OCI-LY1 (cell line): ENCODE measurements around the gene ADAM22.

Experiments used
- H2AFZ ChIP-seq: fragments of 200-600 bp; sonication (generic), shearing (Covaris generic); 2 replicates; pipeline ENCODE4 v1.6.0; 2014; ENCODE audit warnings: antibody characterized with exemption, mild to moderate bottlenecking, low read length
- H3F3A ChIP-seq: fragments of 200-600 bp; sonication (generic), shearing (Covaris generic); 2 replicates; pipeline ENCODE4 v1.6.0; 2014; ENCODE audit warnings: mild to moderate bottlenecking, antibody characterized with exemption, low read length, moderate library complexity; ENCODE audit not compliant: insufficient read depth
- H3K27ac ChIP-seq: fragments of 200-600 bp; sonication (generic); 2 replicates; pipeline ENCODE4 v1.5.1; 2014; ENCODE audit warnings: low read length, mixed run types, mild to moderate bottlenecking, low read depth; ENCODE audit not compliant: poor library complexity, severe bottlenecking
- H3K27me3 ChIP-seq: fragments of 200-600 bp; sonication (generic); 2 replicates; pipeline ENCODE4 v1.6.0; 2014; ENCODE audit warnings: antibody characterized with exemption, mild to moderate bottlenecking, low read length, moderate library complexity; ENCODE audit not compliant: insufficient read depth
- H3K36me3 ChIP-seq: fragments of 200-600 bp; sonication (generic); 2 replicates; pipeline ENCODE4 v1.6.1; 2014; ENCODE audit warnings: mild to moderate bottlenecking, antibody characterized with exemption, low read length, moderate library complexity, mixed read lengths; ENCODE audit not compliant: insufficient read depth
- H3K4me1 ChIP-seq: fragments of 200-600 bp; sonication (generic); 2 replicates; pipeline ENCODE4 v1.5.1; 2014; ENCODE audit warnings: mild to moderate bottlenecking, low read length, moderate library complexity; ENCODE audit not compliant: insufficient read depth, severe bottlenecking
- H3K4me2 ChIP-seq: fragments of 200-600 bp; sonication (generic), shearing (Covaris generic); 2 replicates; pipeline ENCODE4 v1.6.1; 2014; ENCODE audit warnings: low read length
- H3K4me3 ChIP-seq: fragments of 200-600 bp; sonication (generic); 2 replicates; pipeline ENCODE4 v1.5.1; 2014; ENCODE audit warnings: low read length, low read depth, mild to moderate bottlenecking, mixed read lengths; ENCODE audit not compliant: poor library complexity, severe bottlenecking
- H3K79me2 ChIP-seq: fragments of 200-600 bp; shearing (Covaris generic); 2 replicates; pipeline ENCODE4 v1.6.1; 2016; ENCODE audit warnings: mixed run types, low read length, mixed read lengths; ENCODE audit not compliant: insufficient read depth
- H3K9ac ChIP-seq: fragments of 200-600 bp; sonication (generic), shearing (Covaris generic); 2 replicates; pipeline ENCODE4 v1.6.1; 2014; ENCODE audit warnings: mild to moderate bottlenecking, low read length, mixed read lengths
- H3K9me2 ChIP-seq: fragments of 200-600 bp; sonication (generic), shearing (Covaris generic); 2 replicates; pipeline ENCODE4 v1.6.1; 2014; ENCODE audit warnings: low read depth, mild to moderate bottlenecking, low read length, mixed read lengths
- H3K9me3 ChIP-seq: fragments of 200-600 bp; shearing (Covaris generic); 2 replicates; pipeline ENCODE4 v1.6.1; 2014; ENCODE audit warnings: low read length, mixed read lengths
- H4K20me1 ChIP-seq: fragments of 200-600 bp; sonication (generic), shearing (Covaris generic); 2 replicates; pipeline ENCODE4 v1.6.0; 2016; ENCODE audit warnings: mild to moderate bottlenecking, low read length; ENCODE audit not compliant: insufficient read depth
- CTCF ChIP-seq: fragments of 200-600 bp; sonication (generic), shearing (Covaris generic); IDR thresholded peaks from 2 replicates; pipeline ENCODE4 v1.5.1; 2017; ENCODE audit warnings: mild to moderate bottlenecking, antibody characterized with exemption, low read length, moderate library complexity, mixed read lengths
- EZH2 ChIP-seq: fragments of 200-600 bp; sonication (generic), shearing (Covaris generic); IDR thresholded peaks from 2 replicates; pipeline ENCODE4 v1.8.0; 2017; ENCODE audit warnings: borderline replicate concordance, mixed run types, mild to moderate bottlenecking, antibody characterized with exemption, low read length, moderate library complexity, mixed read lengths

Gene ADAM22

DNA sequence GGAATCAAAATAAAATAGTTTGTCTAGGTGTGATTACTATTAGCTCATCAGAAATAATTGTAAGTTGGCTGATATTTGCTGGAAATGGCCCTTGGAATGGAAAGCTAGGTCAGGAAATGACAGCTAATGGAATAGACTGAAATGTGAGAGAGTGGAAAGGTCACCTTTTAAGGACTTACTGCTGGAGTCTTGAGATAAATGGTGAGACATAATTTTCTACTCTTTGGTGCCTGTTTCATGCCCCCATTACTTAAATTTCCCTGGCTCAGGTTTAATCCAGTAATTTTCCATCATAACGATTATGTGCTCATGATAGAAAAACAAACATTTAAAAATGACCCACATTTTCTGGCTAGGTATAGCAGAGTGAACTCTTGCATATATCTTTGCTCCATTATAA, 123.6 kb downstream of the ADAM22 start:
- H3K36me3 ChIP-seq: no peaks in the 10 kb centered on the region
- no peaks in the 10 kb centered on the region for H3F3A ChIP-seq
- H4K20me1 ChIP-seq: no peaks in the 10 kb centered on the region
- H3K79me2 ChIP-seq: no peaks in the 10 kb centered on the region
- no peak overlapping the region for H3K9ac ChIP-seq
- no peak overlapping the region for H3K27ac ChIP-seq
- no peak overlapping the region for H3K4me2 ChIP-seq
- no peaks in the 10 kb centered on the region for H3K27me3 ChIP-seq
- H3K9me2 ChIP-seq: no peaks in the 10 kb centered on the region
- H3K4me3 ChIP-seq: no peak overlapping the region
- H2AFZ ChIP-seq: no peak overlapping the region
- no peak for TF ChIP-seq CTCF
- no peak for TF ChIP-seq EZH2
- no peaks in the 10 kb centered on the region for H3K4me1 ChIP-seq
- H3K9me3 ChIP-seq: no peaks in the 10 kb centered on the region

- no peaks in the 10 kb centered on the region for H3K9me3 ChIP-seq
These were observed 128.2 kb downstream of the ADAM22 start for GRCh38 chr7:88062238-88062637.

DNA sequence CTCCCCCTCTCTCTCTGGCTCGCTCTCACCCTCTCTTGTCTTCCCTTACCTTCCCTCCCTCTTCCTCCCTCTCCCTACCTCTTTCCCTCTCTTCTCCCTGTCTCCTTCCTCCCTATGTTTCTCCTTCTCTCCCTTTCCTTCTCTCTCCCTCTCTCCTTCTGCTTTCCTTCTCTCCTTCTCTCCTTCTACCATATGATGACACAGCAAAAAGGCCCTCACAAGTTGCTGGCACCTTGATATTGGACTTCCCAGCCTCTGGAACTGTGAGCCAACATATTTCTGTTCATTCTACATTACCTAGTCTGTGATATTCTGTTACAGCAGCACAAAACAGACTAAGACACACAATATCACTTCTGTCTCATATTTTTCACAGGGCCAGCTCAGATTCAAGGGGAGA, 135.0 kb downstream of the ADAM22 start:
- Histone ChIP-seq H3K4me2 (no peak overlapping the region), H3K27ac (no peak overlapping the region), H3K79me2 (no peaks in the 10 kb centered on the region), H3K9ac (no peak overlapping the region), H3K9me3 (no peaks in the 10 kb centered on the region), H4K20me1 (no peaks in the 10 kb centered on the region), H3K4me1 (no peaks in the 10 kb centered on the region), H3K9me2 (no peaks in the 10 kb centered on the region), H2AFZ (no peak overlapping the region), H3K27me3 (no peaks in the 10 kb centered on the region), H3F3A (no peaks in the 10 kb centered on the region), H3K4me3 (no peak overlapping the region), H3K36me3 (no peaks in the 10 kb centered on the region)
- TF ChIP-seq CTCF: no peak
- no peak for TF ChIP-seq EZH2

More at GRCh38 chr7:88062238-88062637, 128.2 kb downstream of the ADAM22 start:
- Histone ChIP-seq H3K36me3 (no peaks in the 10 kb centered on the region), H3K27ac (no peak overlapping the region), H3K79me2 (no peaks in the 10 kb centered on the region), H3K9ac (no peak overlapping the region), H3K4me2 (no peak overlapping the region), H3K9me2 (no peaks in the 10 kb centered on the region), H4K20me1 (no peaks in the 10 kb centered on the region), H3K27me3 (no peaks in the 10 kb centered on the region), H3K4me3 (no peak overlapping the region), H3F3A (no peaks in the 10 kb centered on the region), H3K4me1 (no peaks in the 10 kb centered on the region), H2AFZ (no peak overlapping the region)
- TF ChIP-seq CTCF: no peak
